ENCODE measurements around the gene ABHD14A.

GRCh38 chr3:51969841-51970240, 5.0 kb upstream of the ABHD14A start:
- TF ChIP-seq CTCF (IDR thresholded peaks at IDR 0.05): no peak
- TF ChIP-seq POLR2A (IDR thresholded peaks at IDR 0.05): no peak

Measured in uterus (tissue), 2 donors.